SK-N-MC (cell line): Measurements from ENCODE around the gene NUDT3.

Source experiments
- DNase-seq: peaks from one replicate; pipeline ENCODE4 v3.0.0-alpha.2; 2011; ENCODE audit warnings: low read depth, low spot score
- H3K27ac ChIP-seq: fragments of 200-600 bp; sonication (generic); 2 replicates; pipeline ENCODE4 v1.5.1; 2016; ENCODE audit warnings: mixed run types
- H3K36me3 ChIP-seq: fragments of 200-600 bp; sonication (generic); 2 replicates; pipeline ENCODE4 v1.6.1; 2017; ENCODE audit warnings: antibody characterized with exemption, low read length, mixed read lengths; ENCODE audit not compliant: insufficient read depth
- H3K4me3 ChIP-seq: fragments of 200-600 bp; sonication (generic); 2 replicates; pipeline ENCODE4 v1.5.1; 2016
- H3K9ac ChIP-seq: fragments of 200-600 bp; sonication (generic); 2 replicates; pipeline ENCODE4 v1.8.0; 2017; ENCODE audit warnings: mixed run types, mixed read lengths; ENCODE audit not compliant: insufficient read length
- H3K9me3 ChIP-seq: fragments of 200-600 bp; sonication (generic); 2 replicates; pipeline ENCODE4 v1.6.1; 2017; ENCODE audit warnings: low read depth, mild to moderate bottlenecking, antibody characterized with exemption, low read length, moderate library complexity, mixed read lengths
- EZH2 ChIP-seq: fragments of 200-600 bp; sonication (generic); IDR thresholded peaks from one replicate; pipeline ENCODE4 v1.6.1; 2017; ENCODE audit warnings: antibody characterized with exemption
- FOXP2 ChIP-seq: optimal IDR thresholded peaks from 2 replicates; pipeline ENCODE3; 2011; ENCODE audit warnings: mild to moderate bottlenecking, moderate library complexity; ENCODE audit not compliant: insufficient read depth; ENCODE audit errors: extremely low read length, control extremely low read depth
- POLR2AphosphoS5 ChIP-seq: IDR thresholded peaks from 2 replicates; pipeline ENCODE4 v1.6.1; 2012; ENCODE audit warnings: mild to moderate bottlenecking, low read depth, low read length, borderline replicate concordance

Gene NUDT3

DNA sequence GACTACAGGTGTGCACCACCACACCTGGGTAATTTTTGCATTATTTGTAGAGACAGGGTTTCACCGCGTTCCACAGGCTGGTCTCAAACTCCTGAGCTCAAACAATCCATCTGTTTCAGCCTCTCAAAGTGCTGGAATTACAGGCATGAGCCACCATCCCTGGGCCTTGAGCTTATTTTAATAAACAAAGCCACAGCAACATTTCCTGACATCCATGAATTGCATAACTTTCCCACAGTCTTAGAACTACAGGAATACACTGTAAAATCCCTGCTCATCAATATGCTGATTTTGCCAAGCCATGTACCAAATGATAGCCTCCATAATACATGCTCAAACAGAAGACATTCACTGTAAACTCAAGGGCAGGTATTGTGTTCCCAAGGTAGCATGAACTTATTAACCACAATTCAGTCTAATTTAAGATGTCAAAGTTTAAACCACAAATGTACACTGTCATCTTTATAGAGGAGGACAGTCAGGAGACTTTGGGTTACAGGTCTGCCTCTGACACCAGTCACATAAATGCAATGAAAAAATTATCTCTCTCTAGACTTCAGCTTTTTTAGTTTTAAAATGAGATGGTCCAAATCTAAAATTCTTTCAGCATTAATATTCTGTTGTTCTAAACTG lies 40.0 kb downstream of the NUDT3 start:
- TF ChIP-seq FOXP2 = no peak
- TF ChIP-seq EZH2 = no peak
- TF ChIP-seq POLR2AphosphoS5 = no peak
- no peak overlapping the region for H3K4me3 ChIP-seq
- 0 out of 2 replicates have a peak overlapping the region, but pooled peaks have one; percentile 30 for H3K27ac ChIP-seq
- no peaks in the 10 kb centered on the region for H3K36me3 ChIP-seq
- no peaks in the 10 kb centered on the region for H3K9me3 ChIP-seq
- DNase-seq = no peak
- no peak overlapping the region for H3K9ac ChIP-seq

DNA sequence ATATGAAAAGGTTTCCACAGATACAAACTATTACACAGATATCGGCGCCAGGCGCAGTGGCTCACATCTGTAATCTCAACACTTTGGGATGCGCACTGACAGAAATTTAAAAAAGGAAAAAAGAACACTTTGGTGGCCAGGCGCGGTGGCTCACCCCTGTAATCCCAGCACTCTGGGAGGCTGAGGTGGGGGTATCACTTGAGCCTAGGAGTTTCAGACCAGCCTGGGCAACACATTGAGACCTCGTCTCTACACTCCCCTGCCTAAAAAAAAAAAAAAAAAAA lies 41.6 kb downstream of the NUDT3 start:
- Histone ChIP-seq H3K4me3 (no peak overlapping the region), H3K9ac (no peak overlapping the region), H3K27ac (peak overlapping the region; percentile 53; the same call in 1 of the 2 replicates), H3K9me3 (no peaks in the 10 kb centered on the region), H3K36me3 (no peaks in the 10 kb centered on the region)
- TF ChIP-seq POLR2AphosphoS5 (no peak), FOXP2 (no peak), EZH2 (no peak)
- DNase-seq = no peak

DNA sequence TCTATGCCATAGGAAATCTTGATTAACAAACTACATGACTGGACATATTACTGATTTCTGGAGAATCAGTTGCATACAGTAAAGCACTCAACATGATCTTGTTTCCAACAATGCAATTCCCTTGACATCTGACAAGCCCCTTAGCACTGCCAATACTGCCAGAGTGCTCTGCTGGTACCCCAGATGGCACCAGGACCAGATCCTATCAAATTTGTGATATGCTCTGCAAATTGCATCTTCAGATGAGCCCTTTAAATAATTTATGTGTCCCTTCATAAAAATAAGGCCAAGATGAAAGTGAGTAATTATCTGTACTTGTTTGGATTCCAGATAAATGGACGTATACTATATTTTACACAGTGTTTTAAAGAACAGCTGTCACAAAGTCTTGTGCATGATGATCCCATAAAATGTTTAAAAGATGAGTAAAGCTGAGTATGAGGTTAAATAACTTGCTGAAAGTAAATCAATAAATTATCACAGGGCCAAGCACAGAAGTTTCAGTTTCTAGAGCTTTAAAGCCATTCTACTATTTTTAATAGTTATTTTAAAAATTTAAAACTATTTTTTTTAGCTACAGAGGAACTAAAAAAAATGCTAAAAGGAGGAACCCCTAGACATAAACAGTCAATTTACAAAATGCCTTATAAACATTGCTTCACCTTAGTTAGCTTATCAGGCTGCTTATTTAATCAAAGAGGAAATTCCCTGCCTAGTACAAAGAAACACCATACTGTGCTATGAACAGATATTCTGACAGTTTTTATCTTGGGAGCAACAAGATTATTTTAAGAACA lies 42.1 kb downstream of the NUDT3 start:
- no peaks in the 10 kb centered on the region for H3K9me3 ChIP-seq
- H3K4me3 ChIP-seq = no peak overlapping the region
- no peak overlapping the region for H3K9ac ChIP-seq
- H3K27ac ChIP-seq = peak overlapping the region; percentile 53; the same call in 1 of the 2 replicates
- no peaks in the 10 kb centered on the region for H3K36me3 ChIP-seq
- TF ChIP-seq POLR2AphosphoS5 (no peak), EZH2 (no peak), FOXP2 (no peak)
- DNase-seq = no peak

DNA sequence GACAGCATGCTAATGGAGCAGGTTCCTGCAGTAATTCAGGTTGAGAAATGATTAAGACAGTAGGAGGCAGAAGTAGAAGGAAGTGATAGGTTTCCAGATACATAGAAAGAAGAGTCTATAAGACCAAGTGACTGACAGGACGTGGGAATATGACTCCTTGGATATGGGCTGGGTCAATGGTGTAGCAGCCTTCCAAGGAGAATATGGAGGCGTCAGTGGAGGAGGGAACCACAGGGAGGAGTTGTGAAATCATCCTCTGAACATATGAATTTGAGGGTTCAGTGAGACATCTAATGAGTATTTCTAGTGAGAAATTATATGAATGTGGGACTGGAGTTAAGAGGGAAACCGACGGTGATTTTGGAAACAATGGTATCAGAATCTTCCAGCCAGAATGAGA lies 43.3 kb downstream of the NUDT3 start:
- Histone ChIP-seq H3K36me3 (no peaks in the 10 kb centered on the region), H3K4me3 (no peak overlapping the region), H3K9me3 (no peaks in the 10 kb centered on the region), H3K27ac (no peak overlapping the region), H3K9ac (no peak overlapping the region)
- TF ChIP-seq FOXP2 (no peak), POLR2AphosphoS5 (no peak), EZH2 (no peak)
- no peak for DNase-seq

DNA sequence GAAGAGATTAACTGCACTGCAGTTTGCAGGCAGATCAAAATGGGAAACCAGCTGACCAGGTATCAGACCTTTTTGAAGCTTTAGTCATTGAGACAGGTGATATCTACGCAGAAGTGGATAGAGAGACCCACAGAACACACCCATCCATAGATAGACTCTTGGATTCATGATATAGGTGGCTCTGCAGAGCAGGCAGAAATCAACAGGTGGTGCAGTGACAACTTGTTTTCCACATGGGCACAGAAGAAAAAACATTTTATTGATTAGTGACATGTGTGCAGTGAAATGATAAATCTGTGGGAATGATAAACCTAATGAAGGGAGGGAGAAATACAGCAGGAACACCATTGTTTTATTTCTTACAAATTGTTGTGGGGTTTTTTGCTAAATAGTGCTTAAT lies 45.2 kb downstream of the NUDT3 start:
- H3K36me3 ChIP-seq = no peaks in the 10 kb centered on the region
- TF ChIP-seq FOXP2 (no peak), POLR2AphosphoS5 (no peak), EZH2 (no peak)

DNA sequence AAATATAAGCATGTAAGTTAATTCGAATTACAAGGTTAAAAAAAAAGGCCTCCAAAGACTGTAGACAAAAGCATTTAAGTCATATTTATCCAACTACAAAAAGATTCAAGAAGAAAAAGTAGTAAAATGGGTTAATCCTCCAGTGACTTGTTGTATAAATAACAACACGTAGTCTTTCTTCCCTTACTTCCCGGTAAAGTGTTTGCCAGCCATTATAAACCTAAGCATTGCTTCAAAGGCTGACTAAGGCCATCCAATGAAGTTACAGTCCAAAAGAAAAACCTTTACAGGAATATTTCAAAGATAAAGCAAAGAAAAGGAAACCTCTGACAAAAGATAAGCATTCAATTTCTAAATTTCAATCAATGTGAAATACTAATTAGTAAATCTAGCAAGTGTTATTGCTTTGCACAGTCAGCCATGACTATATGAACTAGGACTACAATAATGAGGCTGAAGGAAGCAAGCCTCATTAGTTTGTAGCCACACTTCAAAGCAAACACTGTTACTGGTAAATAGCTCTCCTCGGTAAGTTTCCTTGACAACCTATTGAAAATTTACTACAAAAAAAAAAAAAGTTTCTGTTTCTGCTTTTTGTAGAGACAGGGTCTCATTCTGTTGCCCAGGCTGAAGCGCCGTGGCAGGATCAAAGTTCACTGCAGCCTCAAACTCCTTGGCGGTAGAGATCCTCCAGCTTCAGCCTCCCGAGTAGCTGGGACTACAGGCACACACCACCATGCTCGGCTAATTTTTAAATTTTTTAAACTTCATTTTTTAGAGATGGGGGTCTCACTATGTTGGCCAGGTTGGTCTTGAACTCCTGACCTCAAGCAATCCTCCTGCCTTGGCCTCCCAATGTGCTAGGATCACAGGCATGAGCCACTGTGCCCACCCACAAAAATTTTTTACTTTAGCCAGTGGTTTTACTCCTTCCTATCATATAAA lies 46.0 kb downstream of the NUDT3 start:
- no peak for DNase-seq
- Histone ChIP-seq H3K9ac (no peak overlapping the region), H3K9me3 (no peaks in the 10 kb centered on the region), H3K36me3 (peaks cover 4% of the 10 kb centered on the region; the same call in 1 of the 2 replicates), H3K27ac (peak overlapping the region; percentile 38), H3K4me3 (no peak overlapping the region)
- TF ChIP-seq POLR2AphosphoS5 = no peak

More for the DNA sequence above, 45.2 kb downstream of the NUDT3 start:
- no peak for DNase-seq
- Histone ChIP-seq H3K27ac (no peak overlapping the region), H3K9me3 (no peaks in the 10 kb centered on the region), H3K4me3 (no peak overlapping the region), H3K9ac (no peak overlapping the region)

DNA sequence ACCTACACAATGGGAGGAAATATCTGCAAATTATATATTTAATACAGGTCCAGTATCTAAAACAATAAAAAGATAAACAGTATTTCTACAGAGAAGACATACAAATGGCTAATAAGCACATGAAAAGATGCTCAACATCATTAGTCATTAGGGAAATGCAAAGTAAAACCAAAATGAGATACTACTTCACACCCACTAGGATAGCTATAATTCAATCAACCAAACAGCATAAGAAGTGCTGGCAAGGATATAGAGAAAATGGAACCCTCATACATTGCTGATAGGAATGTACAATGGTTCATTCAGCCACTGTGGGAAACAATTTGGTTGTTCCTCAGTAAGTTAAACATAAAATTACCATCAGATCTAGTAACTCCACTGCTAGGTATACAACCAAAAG lies 48.7 kb downstream of the NUDT3 start:
- no peak overlapping the region for H3K27ac ChIP-seq
- H3K4me3 ChIP-seq = no peak overlapping the region
- no peak overlapping the region for H3K9ac ChIP-seq
- no peak for DNase-seq
- H3K36me3 ChIP-seq = peaks cover 5% of the 10 kb centered on the region; the same call in 1 of the 2 replicates
- H3K9me3 ChIP-seq = no peaks in the 10 kb centered on the region
- no peak for TF ChIP-seq FOXP2
- no peak for TF ChIP-seq EZH2
- no peak for TF ChIP-seq POLR2AphosphoS5

DNA sequence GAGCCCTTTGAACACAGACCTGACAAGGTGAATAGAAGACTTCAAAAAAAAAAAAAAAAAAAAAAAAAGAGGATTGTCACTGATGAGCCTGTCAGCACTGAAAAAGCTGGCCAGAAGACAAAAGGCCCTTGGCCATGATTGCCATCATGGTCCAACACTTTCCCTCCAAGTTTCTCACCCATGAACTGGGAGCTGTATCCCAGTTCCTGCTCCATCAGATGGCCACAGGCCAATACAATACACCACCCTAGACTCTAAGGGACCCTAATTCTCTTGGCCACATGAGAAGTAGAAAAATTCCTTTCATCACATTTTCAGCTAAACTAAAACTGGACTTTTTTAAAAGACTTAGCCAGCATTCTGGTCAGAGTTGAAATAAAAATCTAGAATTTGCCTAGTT lies 50.2 kb downstream of the NUDT3 start:
- peaks cover 9% of the 10 kb centered on the region; the same call in 1 of the 2 replicates for H3K36me3 ChIP-seq
- H3K27ac ChIP-seq = no peak overlapping the region
- no peak overlapping the region for H3K4me3 ChIP-seq
- no peak overlapping the region for H3K9ac ChIP-seq
- H3K9me3 ChIP-seq = no peaks in the 10 kb centered on the region
- no peak for DNase-seq
- TF ChIP-seq EZH2 = no peak
- no peak for TF ChIP-seq FOXP2
- no peak for TF ChIP-seq POLR2AphosphoS5

DNA sequence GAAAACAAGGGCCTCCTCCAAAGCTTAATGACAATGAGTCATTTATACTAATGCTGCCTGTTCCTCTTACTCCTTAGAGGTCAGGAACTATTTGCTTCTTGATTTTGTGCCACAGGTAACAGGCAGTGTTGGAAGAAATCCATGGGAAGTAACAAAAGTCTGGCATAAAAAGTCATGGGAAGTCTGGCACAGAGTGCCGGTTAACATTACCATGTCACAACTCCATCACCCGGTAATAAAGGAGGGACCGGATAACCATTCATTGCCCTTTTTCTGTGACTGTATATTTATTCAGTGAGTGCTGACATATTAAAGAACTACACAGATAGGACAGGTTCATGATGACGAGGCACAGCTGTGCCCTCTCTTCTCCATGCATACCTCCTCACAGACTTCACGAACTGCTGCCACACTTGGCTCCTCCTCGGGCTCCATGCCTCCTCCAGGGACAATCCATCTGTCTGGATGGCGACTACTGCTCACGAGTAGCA lies 50.9 kb downstream of the NUDT3 start:
- H3K36me3 ChIP-seq = peaks cover 10% of the 10 kb centered on the region; the same call in 1 of the 2 replicates
- no peak for DNase-seq
- H3K4me3 ChIP-seq = no peak overlapping the region
- TF ChIP-seq FOXP2 = no peak
- TF ChIP-seq POLR2AphosphoS5 = no peak
- H3K27ac ChIP-seq = no peak overlapping the region; the same call in 1 of the 2 replicates
- H3K9me3 ChIP-seq = no peaks in the 10 kb centered on the region
- no peak overlapping the region for H3K9ac ChIP-seq
